Left hindlimb (tissue), 1 donor: ENCODE results near the gene NISCH.
"Not testable (repeated sequence)": the region's sequence is repeated elsewhere in the genome, so short reads cannot be mapped to it uniquely, and the experiment has no call there.

Experiments used
- DNase-seq: peaks from one replicate; pipeline ENCODE4 v3.0.0-alpha.2; 2018

Gene NISCH

GRCh38 chr3:52516509-52517195, 61.2 kb downstream of the NISCH start:
- DNase-seq, result no peak

GRCh38 chr3:52517796-52518722, 62.7 kb downstream of the NISCH start:
- no peak for DNase-seq

DNA sequence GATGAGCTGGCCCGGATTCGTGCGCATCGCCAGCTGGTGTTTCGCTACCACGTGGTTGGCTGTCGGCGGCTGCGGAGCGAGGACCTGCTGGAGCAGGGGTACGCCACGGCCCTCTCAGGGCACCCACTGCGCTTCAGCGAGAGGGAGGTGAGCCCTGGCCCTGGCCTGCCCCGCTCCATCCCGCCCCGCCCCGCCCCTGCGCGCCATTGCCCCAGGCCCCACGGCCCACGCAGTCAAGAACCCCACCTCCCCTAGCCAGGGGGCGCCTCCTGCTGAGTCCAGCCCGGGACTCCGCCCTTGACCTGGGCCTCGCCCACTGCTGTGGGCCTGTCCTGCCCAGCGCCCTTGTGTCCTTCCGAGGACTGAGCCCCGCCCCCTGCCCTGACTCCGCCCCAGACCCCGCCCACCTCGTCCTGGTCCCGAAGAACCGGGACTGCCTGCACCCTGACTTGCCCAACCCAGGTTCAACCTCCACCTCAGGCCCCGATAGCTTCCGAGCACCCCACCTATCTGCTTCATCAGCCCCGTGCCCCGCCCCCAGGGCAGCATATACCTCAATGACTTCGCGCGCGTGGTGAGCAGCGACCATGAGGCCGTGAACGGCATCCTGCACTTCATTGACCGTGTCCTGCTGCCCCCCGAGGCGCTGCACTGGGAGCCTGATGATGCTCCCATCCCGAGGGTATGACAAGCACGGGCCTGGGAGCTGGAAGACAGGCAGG, 63.5 kb downstream of the NISCH start:
- DNase-seq, result no peak

- DNase-seq, result no peak
These were observed 64.2 kb downstream of the NISCH start for GRCh38 chr3:52519445-52520140.

- no peak for DNase-seq
These were observed 64.8 kb downstream of the NISCH start for GRCh38 chr3:52520141-52520667.

DNA sequence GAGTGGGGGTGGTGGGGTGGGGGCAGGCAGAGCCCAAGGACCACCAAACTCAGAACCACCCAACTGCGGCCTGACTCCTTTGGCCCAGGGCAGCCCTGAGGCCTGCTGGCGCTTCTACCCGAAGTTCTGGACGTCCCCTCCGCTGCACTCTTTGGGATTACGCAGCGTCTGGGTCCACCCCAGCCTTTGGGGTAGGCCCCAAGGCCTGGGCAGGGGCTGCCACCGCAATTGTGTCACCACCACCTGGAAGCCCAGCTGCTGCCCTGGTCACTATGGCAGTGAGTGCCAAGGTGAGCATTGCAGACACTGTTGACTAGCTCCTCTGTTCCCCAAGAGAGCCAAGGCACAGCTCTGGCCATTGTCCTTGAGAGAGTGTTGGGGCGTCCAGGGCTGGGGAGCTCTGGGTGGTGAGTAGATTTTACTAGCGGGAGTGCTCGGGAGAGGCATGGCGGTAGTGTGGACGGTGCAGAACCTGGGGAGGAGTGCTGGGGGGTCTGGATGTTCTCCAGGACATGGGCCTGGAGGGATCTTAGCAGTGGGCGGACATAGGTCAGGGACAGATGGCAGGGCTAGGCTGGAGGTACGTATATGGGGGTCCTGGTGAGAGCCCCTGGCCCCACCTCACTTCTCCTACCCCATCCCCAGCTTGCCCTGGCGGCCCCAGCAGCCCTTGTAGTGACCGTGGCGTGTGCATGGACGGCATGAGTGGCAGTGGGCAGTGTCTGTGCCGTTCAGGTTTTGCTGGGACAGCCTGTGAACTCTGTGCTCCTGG, 65.5 kb downstream of the NISCH start:
- no peak for DNase-seq

DNA sequence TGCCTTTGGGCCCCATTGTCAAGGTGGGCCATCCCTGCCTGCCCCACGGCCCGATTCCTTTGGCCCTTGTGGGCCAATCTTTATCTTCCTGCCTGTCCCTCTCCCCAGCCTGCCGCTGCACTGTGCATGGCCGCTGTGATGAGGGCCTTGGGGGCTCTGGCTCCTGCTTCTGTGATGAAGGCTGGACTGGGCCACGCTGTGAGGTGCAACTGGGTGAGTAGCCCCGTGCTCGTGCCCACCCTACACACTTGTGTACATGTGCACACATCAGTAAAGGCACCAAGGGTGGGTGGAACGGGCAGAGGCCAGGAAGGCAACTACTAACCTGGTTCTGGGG, 66.1 kb downstream of the NISCH start:
- no peak for DNase-seq

DNA sequence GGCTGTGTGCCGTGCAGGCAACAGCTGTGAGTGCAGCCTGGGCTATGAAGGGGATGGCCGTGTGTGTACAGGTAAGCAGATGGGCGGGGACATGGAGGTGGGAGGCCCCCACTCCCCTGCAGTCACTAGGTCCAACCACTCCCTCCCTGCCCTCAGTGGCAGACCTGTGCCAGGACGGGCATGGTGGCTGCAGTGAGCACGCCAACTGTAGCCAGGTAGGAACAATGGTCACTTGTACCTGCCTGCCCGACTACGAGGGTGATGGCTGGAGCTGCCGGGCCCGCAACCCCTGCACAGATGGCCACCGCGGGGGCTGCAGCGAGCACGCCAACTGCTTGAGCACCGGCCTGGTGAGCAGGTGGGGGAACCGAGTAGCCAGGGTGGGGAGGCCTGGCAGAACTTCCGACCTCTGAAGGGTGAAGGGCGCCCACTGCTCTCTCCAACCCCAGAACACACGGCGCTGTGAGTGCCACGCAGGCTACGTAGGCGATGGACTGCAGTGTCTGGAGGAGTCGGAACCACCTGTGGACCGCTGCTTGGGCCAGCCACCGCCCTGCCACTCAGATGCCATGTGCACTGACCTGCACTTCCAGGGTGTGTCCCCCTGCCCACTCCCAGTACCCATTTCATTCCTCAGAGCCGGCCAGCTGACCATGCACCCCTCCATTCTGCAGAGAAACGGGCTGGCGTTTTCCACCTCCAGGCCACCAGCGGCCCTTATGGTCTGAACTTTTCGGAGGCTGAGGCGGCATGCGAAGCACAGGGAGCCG, 66.7 kb downstream of the NISCH start:
- DNase-seq, result peak; percentile 25

DNA sequence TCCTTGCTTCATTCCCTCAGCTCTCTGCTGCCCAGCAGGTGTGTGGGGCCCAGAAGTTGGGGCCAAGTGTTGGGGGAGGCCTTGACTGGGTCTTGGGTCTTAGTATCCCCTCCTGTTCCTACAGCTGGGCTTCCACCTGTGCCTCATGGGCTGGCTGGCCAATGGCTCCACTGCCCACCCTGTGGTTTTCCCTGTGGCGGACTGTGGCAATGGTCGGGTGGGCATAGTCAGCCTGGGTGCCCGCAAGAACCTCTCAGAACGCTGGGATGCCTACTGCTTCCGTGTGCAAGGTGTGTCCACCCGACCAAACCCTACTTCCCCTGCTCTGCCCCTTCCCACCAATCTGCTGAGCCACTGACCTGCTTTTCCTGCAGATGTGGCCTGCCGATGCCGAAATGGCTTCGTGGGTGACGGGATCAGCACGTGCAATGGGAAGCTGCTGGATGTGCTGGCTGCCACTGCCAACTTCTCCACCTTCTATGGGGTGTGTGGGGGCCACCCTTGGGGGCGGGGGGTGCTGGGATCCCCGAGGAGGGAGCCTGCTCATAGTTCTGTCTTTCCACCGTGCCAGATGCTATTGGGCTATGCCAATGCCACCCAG, 67.3 kb downstream of the NISCH start:
- DNase-seq, result peak; percentile 23

DNA sequence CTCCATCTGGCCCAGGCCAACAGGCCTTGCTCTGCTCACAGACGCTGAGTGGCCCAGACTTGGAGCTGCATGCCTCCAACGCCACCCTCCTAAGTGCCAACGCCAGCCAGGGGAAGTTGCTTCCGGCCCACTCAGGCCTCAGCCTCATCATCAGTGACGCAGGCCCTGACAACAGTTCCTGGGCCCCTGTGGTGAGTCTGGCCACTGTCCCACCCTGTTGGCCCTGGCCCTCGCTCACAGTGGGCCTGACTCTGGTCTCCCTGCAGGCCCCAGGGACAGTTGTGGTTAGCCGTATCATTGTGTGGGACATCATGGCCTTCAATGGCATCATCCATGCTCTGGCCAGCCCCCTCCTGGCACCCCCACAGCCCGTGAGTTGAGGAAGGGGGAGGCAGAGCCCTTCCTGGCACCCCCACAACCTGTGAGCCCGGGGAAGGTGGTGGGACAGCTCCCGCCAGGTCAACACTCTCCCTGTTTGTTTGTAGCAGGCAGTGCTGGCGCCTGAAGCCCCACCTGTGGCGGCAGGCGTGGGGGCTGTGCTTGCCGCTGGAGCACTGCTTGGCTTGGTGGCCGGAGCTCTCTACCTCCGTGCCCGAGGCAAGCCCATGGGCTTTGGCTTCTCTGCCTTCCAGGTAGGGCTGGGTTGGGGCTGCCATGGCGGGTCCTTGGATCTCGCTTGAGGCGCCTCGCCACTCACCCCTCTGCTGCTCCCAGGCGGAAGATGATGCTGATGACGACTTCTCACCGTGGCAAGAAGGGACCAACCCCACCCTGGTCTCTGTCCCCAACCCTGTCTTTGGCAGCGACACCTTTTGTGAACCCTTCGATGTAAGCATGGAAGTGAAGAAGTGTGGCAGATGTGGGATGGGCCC, 68.2 kb downstream of the NISCH start:
- peak; percentile 23 for DNase-seq

DNA sequence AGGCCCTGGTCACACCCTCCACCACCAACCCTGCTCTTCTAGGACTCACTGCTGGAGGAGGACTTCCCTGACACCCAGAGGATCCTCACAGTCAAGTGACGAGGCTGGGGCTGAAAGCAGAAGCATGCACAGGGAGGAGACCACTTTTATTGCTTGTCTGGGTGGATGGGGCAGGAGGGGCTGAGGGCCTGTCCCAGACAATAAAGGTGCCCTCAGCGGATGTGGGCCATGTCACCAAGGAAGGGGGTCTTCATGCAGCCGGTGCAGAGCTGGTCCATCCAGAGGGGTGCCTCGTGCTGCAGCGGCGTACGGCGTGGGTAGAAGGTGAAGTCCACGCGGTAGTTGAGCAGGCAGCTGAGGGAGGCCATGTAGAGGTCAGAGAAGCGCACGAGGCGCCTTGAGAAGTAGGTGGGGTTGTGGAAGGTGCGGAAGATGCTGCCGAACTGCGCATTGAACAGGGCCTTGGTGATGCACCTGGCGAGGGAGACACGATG, 68.9 kb downstream of the NISCH start:
- peak; percentile 21 for DNase-seq

DNA sequence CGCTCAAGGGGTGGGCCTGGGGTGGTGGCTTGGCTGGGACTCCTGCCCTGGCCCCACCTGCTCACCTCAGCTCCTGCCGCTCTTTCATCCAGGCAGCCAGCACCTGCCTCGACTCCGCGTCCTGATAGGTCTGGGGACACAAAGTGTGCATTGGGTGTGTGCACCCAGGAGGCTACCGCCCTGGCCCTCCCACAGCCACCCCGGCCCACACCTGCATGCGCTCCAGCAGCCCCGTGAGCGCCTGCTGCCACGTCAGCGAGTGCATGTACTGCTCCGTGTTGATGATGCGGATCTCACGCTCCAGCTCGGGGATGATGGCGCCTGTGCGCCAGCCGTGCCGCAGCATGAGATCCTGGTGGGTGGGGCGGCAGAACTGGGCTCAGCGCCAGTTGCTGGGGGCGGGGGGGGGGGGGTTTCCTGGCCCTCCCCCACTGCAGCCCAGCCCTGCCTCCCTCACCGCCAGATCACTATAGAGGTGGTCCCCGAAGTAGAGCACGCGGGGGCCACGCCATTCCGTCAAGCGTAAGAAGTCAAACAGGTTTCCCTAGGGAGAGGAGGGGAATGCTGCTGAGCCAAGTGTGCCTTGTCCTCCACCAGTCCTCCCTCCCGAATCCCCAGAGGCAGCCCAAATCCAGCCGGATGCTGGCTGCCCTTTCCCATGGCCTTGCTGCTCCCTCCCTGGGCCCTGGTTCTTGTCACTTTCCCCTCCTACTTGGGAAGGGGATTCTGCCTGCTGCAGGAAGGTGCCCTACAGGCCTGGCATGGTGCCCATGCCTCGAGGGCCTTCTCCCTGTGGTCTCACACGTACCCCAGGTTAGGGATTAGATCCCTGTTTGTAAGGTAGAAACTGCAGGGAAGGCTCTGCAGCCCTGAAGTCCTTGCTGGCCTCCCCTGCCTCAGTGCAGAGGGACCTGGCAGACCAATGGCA, 69.6 kb downstream of the NISCH start:
- DNase-seq, result peak; percentile 44

GRCh38 chr3:52525680-52526561, 70.5 kb downstream of the NISCH start:
- DNase-seq, result peak; percentile 21

DNA sequence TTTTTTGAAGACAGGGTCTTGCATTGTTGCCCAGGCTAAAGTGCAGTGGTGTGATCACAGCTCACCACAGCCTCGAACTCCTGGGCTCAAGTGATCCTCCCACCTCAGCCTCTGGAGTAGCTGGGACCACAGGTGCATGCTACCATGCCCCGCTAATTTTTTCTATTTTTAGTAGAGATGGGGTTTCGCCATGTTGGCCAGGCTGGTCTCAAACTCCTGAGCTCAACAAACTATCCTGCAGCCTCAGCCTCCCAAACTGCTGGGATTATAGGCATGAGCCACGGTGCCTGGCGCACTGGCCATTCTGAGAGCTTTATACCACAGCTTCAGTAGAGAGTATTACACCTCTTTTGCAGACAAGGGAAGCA, 71.3 kb downstream of the NISCH start:
- DNase-seq, result not testable (repeated sequence)

GRCh38 chr3:52527039-52527731, 71.8 kb downstream of the NISCH start:
- peak; percentile 31 for DNase-seq

DNA sequence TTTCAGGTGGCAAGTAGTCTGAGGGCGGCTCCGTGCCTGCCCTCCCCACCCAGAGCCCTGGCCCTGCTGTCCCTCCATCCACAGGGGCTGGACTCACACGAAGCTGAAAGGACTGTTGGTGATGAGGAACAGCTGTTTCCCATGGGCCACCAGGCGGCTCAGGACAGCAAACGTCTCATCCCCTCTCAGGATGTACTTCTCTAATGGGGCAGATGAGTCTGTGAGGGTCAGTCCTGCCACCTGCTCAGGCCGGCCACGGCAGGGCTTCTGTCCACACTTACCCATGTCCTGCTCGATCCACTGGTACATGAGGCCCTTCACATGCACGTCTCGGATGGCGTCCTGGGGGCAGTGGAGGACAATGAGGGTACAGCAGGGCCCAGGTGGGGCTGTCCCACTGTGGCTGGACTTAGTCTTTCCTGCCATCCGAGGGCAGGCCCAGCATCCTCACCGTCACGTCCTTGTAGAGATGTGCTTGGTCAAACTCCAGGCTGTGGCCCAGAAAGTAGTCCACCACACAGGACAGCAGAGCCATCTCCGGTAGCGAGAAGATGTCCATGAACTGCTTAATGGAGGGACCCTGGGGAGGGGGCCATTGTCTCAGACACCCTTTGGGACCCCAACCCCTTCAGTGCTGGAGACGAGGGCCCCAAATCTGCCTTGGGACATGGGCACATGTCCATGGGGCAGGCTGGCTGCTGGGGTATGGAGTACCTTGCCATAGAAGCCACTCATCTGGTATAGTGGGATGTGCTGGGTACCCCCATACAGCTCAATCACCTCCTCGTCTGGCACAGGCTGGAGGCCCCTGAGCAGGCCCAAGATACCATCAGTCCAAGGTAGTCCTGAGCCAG, 72.6 kb downstream of the NISCH start:
- peak; percentile 32 for DNase-seq
